Epithelial cell of proximal tubule (primary cell): Measurements from ENCODE around the gene HOXA5. TPM values are rescaled to one million over a fixed set of nuclear protein-coding genes. Genes with fewer than 3 reads are reported as not detected.

Source experiments
- DNase-seq: peaks from one replicate; pipeline ENCODE4 v3.0.0-alpha.2; 2011; ENCODE audit warnings: low read depth
- H3K4me3 ChIP-seq: 2 replicates; pipeline ENCODE4 v1.5.1; 2011; ENCODE audit warnings: low read depth, mild to moderate bottlenecking, low read length
- total RNA-seq: library from RNA; depleted of rRNA; stranded (reverse); fragments of >200 nt; gene quantifications from 2 replicates; pipeline ENCODE4 v1.2.3, GENCODE V29; 2015
- TF ChIP-seq, protein P1 (sequence below): conservative IDR thresholded peaks from 2 replicates; pipeline ENCODE4 v1.5.1; 2012; ENCODE audit warnings: low read depth, mild to moderate bottlenecking, low read length

HOXA5 gene
- total RNA-seq, 1 donor from 2014 or later: 47.6 TPM

DNA sequence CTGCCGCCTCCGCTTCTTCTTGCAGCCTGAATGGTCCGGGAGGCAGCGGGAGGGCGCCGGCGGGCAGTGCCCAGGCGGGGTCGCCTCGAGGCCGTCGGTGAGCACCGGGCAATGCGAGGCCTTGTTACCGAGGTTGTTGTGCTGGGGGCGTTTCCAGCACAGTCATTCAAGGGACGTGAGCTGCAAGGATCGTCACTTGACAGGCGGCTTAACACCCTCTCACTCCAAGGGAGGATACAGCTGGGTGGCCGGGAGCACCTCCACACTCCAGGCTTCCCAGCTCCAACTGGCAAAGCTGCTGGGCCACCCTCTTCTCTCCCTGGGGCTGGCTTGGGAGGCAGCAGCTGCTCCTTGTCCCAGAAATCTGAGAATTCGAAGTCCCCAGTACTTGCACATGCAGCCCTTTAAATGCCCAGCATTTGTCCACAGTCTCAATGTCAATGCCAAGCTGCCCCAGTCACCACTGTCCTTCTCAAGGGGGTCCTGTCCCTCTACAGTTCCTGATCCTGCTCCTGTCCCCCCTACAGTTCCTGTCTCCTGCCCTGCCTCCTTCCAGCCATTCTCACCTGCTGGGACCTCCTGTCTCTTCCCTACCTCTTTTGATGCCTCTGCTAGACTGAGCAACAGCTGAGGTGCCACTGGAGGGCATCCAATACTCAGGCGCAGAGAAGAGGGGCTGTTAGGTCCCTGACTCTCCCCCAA, 46.0 kb upstream of the HOXA5 start:
- no peak for DNase-seq
- peak overlapping the region; percentile 42 for H3K4me3 ChIP-seq
- TF ChIP-seq, protein P1, sequence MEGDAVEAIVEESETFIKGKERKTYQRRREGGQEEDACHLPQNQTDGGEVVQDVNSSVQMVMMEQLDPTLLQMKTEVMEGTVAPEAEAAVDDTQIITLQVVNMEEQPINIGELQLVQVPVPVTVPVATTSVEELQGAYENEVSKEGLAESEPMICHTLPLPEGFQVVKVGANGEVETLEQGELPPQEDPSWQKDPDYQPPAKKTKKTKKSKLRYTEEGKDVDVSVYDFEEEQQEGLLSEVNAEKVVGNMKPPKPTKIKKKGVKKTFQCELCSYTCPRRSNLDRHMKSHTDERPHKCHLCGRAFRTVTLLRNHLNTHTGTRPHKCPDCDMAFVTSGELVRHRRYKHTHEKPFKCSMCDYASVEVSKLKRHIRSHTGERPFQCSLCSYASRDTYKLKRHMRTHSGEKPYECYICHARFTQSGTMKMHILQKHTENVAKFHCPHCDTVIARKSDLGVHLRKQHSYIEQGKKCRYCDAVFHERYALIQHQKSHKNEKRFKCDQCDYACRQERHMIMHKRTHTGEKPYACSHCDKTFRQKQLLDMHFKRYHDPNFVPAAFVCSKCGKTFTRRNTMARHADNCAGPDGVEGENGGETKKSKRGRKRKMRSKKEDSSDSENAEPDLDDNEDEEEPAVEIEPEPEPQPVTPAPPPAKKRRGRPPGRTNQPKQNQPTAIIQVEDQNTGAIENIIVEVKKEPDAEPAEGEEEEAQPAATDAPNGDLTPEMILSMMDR: no peak

DNA sequence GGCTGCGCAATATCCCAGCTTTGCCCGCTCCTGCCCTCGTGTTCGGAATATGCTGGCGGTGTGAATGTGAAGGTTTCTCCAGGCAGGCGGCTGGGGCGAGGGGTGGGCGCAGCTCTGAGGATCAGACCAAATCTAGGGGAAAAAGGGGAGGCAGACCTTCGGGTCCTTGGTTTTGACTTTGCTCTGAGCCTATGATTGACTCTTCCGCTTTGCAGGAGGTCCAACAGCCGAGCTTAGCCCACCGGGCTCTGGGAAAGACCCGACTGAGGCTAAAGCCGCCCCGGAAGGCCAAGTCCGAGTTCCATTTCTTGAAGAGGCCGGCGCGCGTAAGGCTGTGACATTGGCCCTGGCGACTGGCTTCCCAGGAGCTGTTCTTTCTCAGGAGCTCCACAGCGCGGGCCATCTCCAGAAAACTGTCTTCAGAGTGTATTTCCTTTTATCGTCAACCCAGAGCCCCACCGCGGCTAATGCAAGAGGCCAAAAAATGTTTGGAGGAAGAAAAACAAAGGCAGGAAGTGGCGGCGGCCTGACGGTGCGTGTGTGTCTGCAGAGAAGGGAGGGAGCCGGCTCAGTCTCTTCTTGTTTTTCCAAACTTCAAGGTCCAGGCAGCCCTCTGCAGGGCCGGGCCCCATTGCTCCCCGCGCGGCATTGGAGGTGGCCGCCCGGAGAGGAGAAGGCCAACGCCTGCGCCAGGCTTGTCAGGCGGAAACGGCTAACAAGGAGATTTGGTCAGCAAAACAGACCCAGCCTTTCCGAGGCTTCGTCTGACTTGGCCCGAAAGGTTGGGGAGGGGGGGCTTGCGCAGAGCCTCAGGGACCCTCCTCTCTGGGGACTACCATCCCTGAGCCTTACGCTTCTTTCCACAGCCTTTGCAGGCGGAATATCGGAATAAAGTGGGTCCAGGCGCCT, 45.2 kb upstream of the HOXA5 start:
- TF ChIP-seq, protein P1: no peak
- H3K4me3 ChIP-seq: peak overlapping the region; percentile 42
- no peak for DNase-seq

DNA sequence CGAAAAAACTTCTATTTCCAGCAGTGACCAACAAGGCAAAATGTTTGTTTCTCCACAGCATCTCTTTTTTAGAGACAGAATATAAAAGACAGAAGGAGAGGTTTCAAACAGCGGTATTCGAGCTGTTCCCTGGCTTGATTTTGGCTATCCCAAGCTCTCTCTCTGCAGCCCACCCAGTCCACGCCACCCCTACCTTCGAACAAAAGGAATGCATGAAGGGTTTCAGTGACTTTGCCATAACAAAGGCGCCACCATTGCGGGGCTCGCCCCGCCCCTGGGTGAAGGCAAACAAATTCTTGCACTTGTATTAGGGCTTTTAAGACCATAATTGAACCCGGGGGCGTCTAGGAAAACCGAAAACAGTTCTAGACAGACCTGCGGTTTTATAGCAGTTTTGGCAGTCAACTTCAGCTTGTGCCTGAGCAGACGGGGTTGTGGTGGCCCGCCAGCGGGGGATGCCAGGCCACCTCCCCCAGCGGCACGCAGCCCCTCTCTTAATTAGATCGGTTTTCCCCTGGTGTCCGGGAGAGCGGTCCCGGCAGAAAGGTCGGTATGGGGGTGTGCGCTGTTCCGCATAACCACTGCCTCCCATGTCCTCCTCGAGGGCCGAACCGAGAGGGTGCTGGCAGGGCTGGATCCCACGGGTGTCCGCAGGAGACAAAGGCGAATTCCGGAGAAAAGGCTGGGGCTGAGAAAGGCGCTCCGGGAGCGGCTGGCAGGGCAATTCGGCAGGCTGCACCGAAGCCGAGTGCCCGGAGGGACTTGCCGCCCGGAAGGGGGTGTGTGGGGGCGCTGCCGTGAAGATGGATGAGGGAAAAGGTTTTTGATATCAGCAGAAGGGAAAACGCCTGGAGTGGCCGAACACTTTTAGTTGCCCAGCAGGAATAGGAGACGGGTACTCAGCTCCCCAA, 44.2 kb upstream of the HOXA5 start:
- no peak for DNase-seq
- H3K4me3 ChIP-seq: peak overlapping the region; percentile 42
- TF ChIP-seq, protein P1: no peak

DNA sequence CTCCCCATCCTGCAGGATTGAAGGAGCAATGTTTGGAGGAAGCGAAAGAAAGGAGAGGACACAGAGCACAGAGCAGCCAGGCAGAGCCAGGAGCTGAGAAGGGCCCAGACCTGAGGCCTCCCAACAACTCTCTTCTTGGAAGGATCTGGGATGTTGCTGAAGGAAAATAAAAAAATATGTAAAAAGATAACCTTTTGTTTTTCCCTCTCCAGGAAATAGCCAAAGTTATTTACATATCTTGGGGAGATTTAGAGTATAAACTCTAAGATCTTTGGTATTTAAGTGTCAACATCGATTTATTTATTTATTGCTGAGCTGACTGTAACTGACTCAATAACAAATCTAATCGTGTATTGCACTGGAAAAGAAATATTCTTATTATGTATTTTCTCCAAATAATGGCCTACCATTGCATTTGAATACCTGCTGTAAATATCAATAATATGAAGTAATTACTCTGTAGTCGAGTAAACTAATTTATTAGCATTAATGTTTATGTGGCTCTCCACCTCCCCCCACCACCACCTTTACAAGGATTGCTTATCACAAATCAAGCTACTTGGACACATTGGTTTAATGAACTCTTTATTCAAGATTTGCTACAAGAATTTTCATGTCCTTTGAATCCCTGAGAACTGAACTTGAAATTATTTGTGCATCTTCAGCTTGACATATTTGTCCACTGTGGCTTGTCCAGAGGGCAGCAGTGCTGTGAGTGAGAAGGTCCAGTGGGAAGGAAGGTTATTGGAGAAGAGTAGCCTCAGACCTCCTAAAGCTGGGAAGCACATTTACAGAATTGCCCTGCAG, 43.4 kb upstream of the HOXA5 start:
- H3K4me3 ChIP-seq: peak overlapping the region; percentile 72
- no peak for DNase-seq
- TF ChIP-seq, protein P1: no peak

DNA sequence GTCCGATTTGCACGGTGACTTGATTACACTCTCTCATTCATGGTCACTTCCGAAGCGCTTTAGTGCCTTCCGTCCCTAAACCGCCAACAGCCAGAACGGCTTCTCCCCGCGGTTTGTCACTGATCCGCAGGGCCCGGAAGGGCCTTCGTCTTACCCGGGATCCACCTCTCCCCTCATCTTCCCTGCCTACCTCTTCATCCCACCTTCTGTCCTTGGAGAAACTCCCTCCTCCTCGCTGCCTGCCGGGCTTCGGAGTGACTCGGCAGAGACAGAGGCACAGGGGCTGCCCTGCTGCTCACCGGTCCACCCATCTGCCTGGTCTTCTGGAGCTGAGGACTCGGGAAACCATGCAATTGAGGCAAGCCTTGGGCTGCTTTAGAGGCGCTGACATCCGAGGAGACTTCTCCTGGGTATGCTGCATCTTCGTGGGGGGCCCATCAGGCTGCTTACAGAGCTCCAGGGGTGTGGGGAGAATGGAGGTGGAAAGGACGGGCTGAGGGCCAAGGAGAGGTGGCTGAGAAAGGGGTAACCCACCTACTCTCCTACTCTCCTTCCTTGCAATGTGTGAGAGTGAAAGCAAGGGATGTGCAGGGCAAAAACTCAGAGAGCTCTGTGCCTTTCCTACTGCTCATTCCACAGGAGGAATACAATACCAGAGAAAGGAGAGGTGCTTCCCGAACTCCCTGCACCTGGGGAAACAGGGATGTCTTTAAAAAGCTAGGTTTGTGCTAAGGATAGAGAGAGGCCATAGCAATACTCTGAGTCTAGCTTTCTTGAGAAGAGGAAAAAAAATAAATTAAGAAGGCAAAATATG, 42.6 kb upstream of the HOXA5 start:
- DNase-seq: no peak
- TF ChIP-seq, protein P1: no peak
- peak overlapping the region; percentile 72 for H3K4me3 ChIP-seq
